MM.1S (cell line): ENCODE results near the gene SUDS3.
A peak's percentile ranks its signal among the peaks of the same experiment; 100 is the strongest.

Experiments
- DNase-seq: peaks from one replicate; pipeline ENCODE4 v3.0.0-alpha.2; 2015
- H2AFZ ChIP-seq: fragments of 300-600 bp; sonication (generic); 2 replicates; pipeline ENCODE4 v1.6.0; 2016; ENCODE audit warnings: antibody characterized with exemption, low read length
- H3F3A ChIP-seq: fragments of 300-600 bp; sonication (generic); 2 replicates; pipeline ENCODE4 v1.6.1; 2016; ENCODE audit warnings: mild to moderate bottlenecking, antibody characterized with exemption, low read length, moderate library complexity, mixed read lengths; ENCODE audit not compliant: insufficient read depth
- H3K27ac ChIP-seq: fragments of 300-600 bp; sonication (generic); 2 replicates; pipeline ENCODE4 v1.5.1; 2016; ENCODE audit warnings: mild to moderate bottlenecking, low read length
- H3K27me3 ChIP-seq: fragments of 300-600 bp; sonication (generic); replicated peaks from 2 replicates; pipeline ENCODE4 v1.6.0; 2016; ENCODE audit warnings: low read length; ENCODE audit not compliant: insufficient read depth
- H3K36me3 ChIP-seq: fragments of 300-600 bp; sonication (generic); replicated peaks from 2 replicates; pipeline ENCODE4 v1.6.1; 2016; ENCODE audit warnings: mild to moderate bottlenecking, low read length, mixed read lengths; ENCODE audit not compliant: insufficient read depth
- H3K4me1 ChIP-seq: fragments of 300-600 bp; sonication (generic); 2 replicates; pipeline ENCODE4 v1.6.1; 2016; ENCODE audit warnings: low read length, mixed read lengths
- H3K4me2 ChIP-seq: fragments of 300-600 bp; sonication (generic); 2 replicates; pipeline ENCODE4 v1.6.0; 2016; ENCODE audit warnings: low read depth, low read length
- H3K4me3 ChIP-seq: fragments of 300-600 bp; sonication (generic); 2 replicates; pipeline ENCODE4 v1.5.1; 2016; ENCODE audit warnings: low read length, mixed read lengths
- H3K79me2 ChIP-seq: fragments of 300-600 bp; sonication (generic); 2 replicates; pipeline ENCODE4 v1.6.1; 2016; ENCODE audit warnings: mixed run types, low read length, mixed read lengths
- H3K9ac ChIP-seq: fragments of 300-600 bp; sonication (generic); 2 replicates; pipeline ENCODE4 v1.6.1; 2016; ENCODE audit warnings: low read length, mixed read lengths
- H3K9me2 ChIP-seq: fragments of 300-600 bp; sonication (generic); replicated peaks from 2 replicates; pipeline ENCODE4 v1.6.1; 2016; ENCODE audit warnings: mild to moderate bottlenecking, low read length, mixed read lengths; ENCODE audit not compliant: insufficient read depth
- H3K9me3 ChIP-seq: fragments of 300-600 bp; sonication (generic); replicated peaks from 2 replicates; pipeline ENCODE4 v1.6.1; 2016; ENCODE audit warnings: mild to moderate bottlenecking, low read length, mixed read lengths; ENCODE audit not compliant: insufficient read depth
- H4K20me1 ChIP-seq: fragments of 300-600 bp; sonication (generic); 2 replicates; pipeline ENCODE4 v1.6.1; 2016; ENCODE audit warnings: mild to moderate bottlenecking, low read length, moderate library complexity, mixed read lengths; ENCODE audit not compliant: insufficient read depth
- CTCF ChIP-seq: fragments of 300-600 bp; sonication (generic); IDR thresholded peaks from 2 replicates; pipeline ENCODE4 v1.5.1; 2016; ENCODE audit warnings: antibody characterized with exemption, low read length, mixed read lengths
- EZH2 ChIP-seq: fragments of 300-600 bp; sonication (generic); optimal IDR thresholded peaks from 2 replicates; pipeline ENCODE3; 2017; ENCODE audit warnings: low read depth, mild to moderate bottlenecking, antibody characterized with exemption, low read length, mixed read lengths
- EZH2phosphoT487 ChIP-seq: fragments of 300-600 bp; sonication (generic); IDR thresholded peaks from 2 replicates; pipeline ENCODE4 v1.6.1; 2018; ENCODE audit warnings: antibody characterized with exemption, low read length

Gene SUDS3

GRCh38 chr12:118377021-118377883 lies 897 bp downstream of the SUDS3 start:
- TF ChIP-seq EZH2 = no peak
- no peak for TF ChIP-seq EZH2phosphoT487
- TF ChIP-seq CTCF = no peak
- Histone ChIP-seq H3K27ac (peak overlapping the region; percentile 39; the same call in 1 of the 2 replicates), H4K20me1 (no peaks in the 10 kb centered on the region), H3K9me2 (no peaks in the 10 kb centered on the region), H2AFZ (peak overlapping the region; percentile 51; the same call in 1 of the 2 replicates), H3K9me3 (no peaks in the 10 kb centered on the region), H3K4me2 (peak overlapping the region; percentile 79), H3F3A (peaks cover 7% of the 10 kb centered on the region; the same call in 1 of the 2 replicates), H3K79me2 (peaks cover 22% of the 10 kb centered on the region), H3K9ac (peak overlapping the region; percentile 77; the same call in 1 of the 2 replicates), H3K36me3 (no peaks in the 10 kb centered on the region), H3K4me3 (peak overlapping the region; percentile 80), H3K27me3 (no peaks in the 10 kb centered on the region), H3K4me1 (no peaks in the 10 kb centered on the region)
- DNase-seq = peak; percentile 8

GRCh38 chr12:118377884-118378470 lies 1.6 kb downstream of the SUDS3 start:
- Histone ChIP-seq H3K27ac (peak overlapping the region; percentile 39; the same call in 1 of the 2 replicates), H3K9ac (peak overlapping the region; percentile 77; the same call in 1 of the 2 replicates), H3K9me2 (no peaks in the 10 kb centered on the region), H3K36me3 (no peaks in the 10 kb centered on the region), H4K20me1 (no peaks in the 10 kb centered on the region), H3K27me3 (no peaks in the 10 kb centered on the region), H3K9me3 (no peaks in the 10 kb centered on the region), H3K4me2 (peak overlapping the region; percentile 79), H3K4me1 (no peaks in the 10 kb centered on the region), H3F3A (peaks cover 7% of the 10 kb centered on the region; the same call in 1 of the 2 replicates), H3K4me3 (peak overlapping the region; percentile 80), H2AFZ (peak overlapping the region; percentile 51; the same call in 1 of the 2 replicates), H3K79me2 (peaks cover 22% of the 10 kb centered on the region)
- peak; percentile 67 for TF ChIP-seq CTCF
- TF ChIP-seq EZH2 = no peak
- DNase-seq = peak; percentile 32

GRCh38 chr12:118391424-118391823 lies 15.1 kb downstream of the SUDS3 start:
- Histone ChIP-seq H3K4me1 (no peaks in the 10 kb centered on the region), H3K79me2 (no peaks in the 10 kb centered on the region), H2AFZ (no peak overlapping the region), H3F3A (no peaks in the 10 kb centered on the region), H3K27ac (no peak overlapping the region), H4K20me1 (no peaks in the 10 kb centered on the region), H3K9ac (no peak overlapping the region), H3K27me3 (no peaks in the 10 kb centered on the region), H3K36me3 (no peaks in the 10 kb centered on the region), H3K4me2 (no peak overlapping the region), H3K9me2 (no peaks in the 10 kb centered on the region), H3K4me3 (no peak overlapping the region), H3K9me3 (no peaks in the 10 kb centered on the region)
- no peak for TF ChIP-seq EZH2phosphoT487
- TF ChIP-seq EZH2 = no peak
- no peak for TF ChIP-seq CTCF
- no peak for DNase-seq
